Measurements from ENCODE around the gene CTNNBL1. TPM values are rescaled to one million over a fixed set of nuclear protein-coding genes. Genes with fewer than 3 reads are reported as not detected.

Gene CTNNBL1
- total RNA-seq, 2 experiments from 2014 or later = 75.5 to 75.9 TPM

DNA sequence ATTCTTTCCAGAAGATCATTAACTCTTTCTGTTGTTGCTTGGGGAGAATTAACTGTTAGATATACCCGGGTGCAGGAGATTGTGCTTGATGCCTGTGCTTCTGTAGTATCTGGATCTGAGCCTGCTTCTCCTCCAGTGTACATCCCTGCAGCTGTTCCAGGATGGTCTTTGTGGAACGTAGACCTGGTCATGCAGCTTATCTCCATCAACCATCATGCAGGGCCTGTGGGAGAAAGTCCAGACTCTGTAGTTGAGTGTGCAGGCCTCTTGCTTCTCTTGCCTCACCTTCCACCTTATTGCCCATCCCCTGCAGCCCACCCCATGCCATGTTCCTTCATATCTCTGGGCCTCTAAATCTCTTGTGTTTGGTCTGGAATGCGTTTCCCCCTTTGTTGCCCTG lies 133.8 kb downstream of the CTNNBL1 start:
- Mint-ChIP-seq H3K36me3 (ENCODE audit: low read depth) (no peaks in the 10 kb centered on the region), H3K4me3 (no peak overlapping the region), H3K27ac (no peak overlapping the region), H3K27me3 (ENCODE audit: low read depth) (no peaks in the 10 kb centered on the region), H3K9me3 (ENCODE audit: insufficient read depth) (no peaks in the 10 kb centered on the region), H3K4me1 (ENCODE audit: low read depth) (no peaks in the 10 kb centered on the region)
- no peak for ATAC-seq
- DNase-seq = no peak
- ChIA-PET CTCF (no interaction called here), POLR2A (no interaction called here)

DNA sequence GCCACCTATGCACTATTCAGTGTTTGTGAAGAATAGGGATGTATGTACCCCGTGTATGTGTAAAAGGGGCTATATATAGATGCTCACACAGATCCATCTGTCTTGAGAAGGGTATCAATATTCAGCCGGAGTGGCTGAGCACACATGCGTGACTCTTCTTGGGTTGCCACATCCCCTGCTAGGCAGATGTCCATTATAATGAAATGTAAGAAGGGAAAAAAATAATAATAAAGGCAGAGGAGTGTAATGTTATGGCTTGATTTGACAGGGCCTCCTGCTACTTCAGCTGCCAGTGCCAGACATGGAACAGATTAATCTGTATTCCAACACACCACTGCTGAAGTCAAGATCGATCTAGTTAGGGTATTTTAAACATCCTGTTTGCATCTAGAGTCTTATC lies 134.9 kb downstream of the CTNNBL1 start:
- H3K36me3 Mint-ChIP-seq (ENCODE audit: low read depth) = no peaks in the 10 kb centered on the region
- H3K4me3 Mint-ChIP-seq = no peak overlapping the region
- ChIA-PET POLR2A (interaction anchor here (0.9 kb wide), 1 partner anchor 13 kb away, joined by 3 read pairs; no protein-coding TSS in a partner anchor), CTCF (no interaction called here)
- H3K27ac Mint-ChIP-seq = no peak overlapping the region
- H3K9me3 Mint-ChIP-seq (ENCODE audit: insufficient read depth) = no peaks in the 10 kb centered on the region
- H3K27me3 Mint-ChIP-seq (ENCODE audit: low read depth) = no peaks in the 10 kb centered on the region
- no peaks in the 10 kb centered on the region for H3K4me1 Mint-ChIP-seq (ENCODE audit: low read depth)
- no peak for DNase-seq
- ATAC-seq = no peak

DNA sequence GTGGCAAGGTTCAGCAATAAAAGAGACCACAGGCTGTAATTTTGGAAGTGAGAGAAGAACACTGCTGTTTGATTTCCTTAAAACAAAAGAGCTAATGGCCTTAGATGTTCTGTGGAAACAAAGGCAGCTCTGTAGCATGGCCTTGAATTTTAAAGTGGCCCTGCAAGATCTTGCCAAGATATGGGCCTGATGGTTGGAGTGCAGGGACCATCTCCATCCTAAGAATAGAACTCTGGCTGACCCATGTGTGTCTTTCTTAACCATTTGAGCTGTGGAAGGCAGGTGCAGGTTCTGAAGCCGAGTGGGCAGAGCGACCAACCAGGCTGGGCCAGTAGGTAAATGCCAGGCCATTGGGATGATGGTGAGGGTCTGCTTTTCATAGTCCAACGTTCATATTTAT lies 135.3 kb downstream of the CTNNBL1 start:
- ATAC-seq (no peak), DNase-seq (no peak)
- H3K27me3 Mint-ChIP-seq (ENCODE audit: low read depth) = no peaks in the 10 kb centered on the region
- CTCF ChIA-PET = no interaction called here
- H3K4me1 Mint-ChIP-seq (ENCODE audit: low read depth) = no peaks in the 10 kb centered on the region
- no peak overlapping the region for H3K4me3 Mint-ChIP-seq
- no peaks in the 10 kb centered on the region for H3K9me3 Mint-ChIP-seq (ENCODE audit: insufficient read depth)
- POLR2A ChIA-PET = interaction anchor here (0.6 to 0.9 kb wide), 2 partner anchors 12 to 121 kb away, joined by 3 read pairs; no protein-coding TSS in a partner anchor
- no peak overlapping the region for H3K27ac Mint-ChIP-seq
- H3K36me3 Mint-ChIP-seq (ENCODE audit: low read depth) = no peaks in the 10 kb centered on the region

DNA sequence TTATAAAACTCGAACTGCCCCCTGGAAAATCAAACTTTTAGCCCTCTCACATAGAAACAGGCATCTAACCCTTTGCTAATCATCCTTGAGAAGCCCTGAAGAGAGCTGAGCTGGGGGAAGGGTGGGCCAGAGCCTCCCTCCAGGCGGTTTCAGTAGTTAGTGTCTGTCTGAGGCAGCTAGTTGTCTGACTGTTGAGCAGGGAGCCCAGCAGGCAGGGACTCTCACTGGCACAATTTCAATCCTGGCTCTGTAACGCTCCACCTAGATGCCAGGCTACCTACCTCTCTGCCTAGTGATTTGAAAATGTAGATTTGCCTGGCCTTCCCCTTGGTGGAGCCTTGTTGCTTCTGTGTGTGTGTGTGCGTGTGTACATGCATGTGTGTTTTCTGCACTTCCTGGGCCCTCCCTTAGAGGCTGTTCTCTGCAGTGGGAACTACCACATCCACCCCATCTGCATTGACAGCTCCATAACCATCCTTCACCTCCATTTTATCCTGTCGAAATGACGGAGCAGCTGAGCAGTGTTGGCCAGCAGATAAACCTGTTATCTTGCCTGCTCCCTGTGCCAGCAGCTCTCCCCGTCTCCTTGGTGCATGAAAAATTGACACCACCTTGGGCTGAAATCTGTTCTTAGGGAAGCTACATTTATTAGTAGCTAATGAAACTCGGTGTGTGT lies 139.5 kb downstream of the CTNNBL1 start:
- no peaks in the 10 kb centered on the region for H3K36me3 Mint-ChIP-seq (ENCODE audit: low read depth)
- H3K4me3 Mint-ChIP-seq = no peak overlapping the region
- no peak overlapping the region for H3K27ac Mint-ChIP-seq
- ATAC-seq (no peak), DNase-seq (no peak)
- no peaks in the 10 kb centered on the region for H3K27me3 Mint-ChIP-seq (ENCODE audit: low read depth)
- CTCF ChIA-PET = interaction anchor here (1.1 kb wide), 1 partner anchor 15 kb away, joined by 3 read pairs; no protein-coding TSS in a partner anchor
- peaks cover 8% of the 10 kb centered on the region for H3K4me1 Mint-ChIP-seq (ENCODE audit: low read depth)
- H3K9me3 Mint-ChIP-seq (ENCODE audit: insufficient read depth) = no peaks in the 10 kb centered on the region
- POLR2A ChIA-PET = no interaction called here

DNA sequence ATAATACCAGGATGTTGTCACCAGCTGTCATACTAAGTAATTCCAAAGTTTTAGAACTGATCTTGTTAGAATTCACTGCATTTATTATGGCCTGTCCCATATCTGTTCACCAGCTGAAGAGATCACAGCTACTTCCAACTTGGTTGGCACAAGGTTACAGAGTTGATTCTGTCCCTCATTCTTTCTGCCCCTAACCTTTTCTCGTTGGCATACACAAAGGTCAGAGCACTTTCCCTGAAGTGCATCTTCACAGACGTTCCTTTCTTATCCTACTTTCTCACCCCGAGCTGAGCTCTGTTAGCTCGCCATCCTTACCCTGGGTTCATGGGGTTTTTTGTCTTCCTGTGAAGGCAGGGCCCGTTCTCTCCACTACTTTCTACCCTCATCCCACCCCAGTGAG lies 143.1 kb downstream of the CTNNBL1 start:
- H3K4me1 Mint-ChIP-seq (ENCODE audit: low read depth) = peaks cover 8% of the 10 kb centered on the region
- H3K9me3 Mint-ChIP-seq (ENCODE audit: insufficient read depth) = no peaks in the 10 kb centered on the region
- ChIA-PET CTCF (no interaction called here), POLR2A (no interaction called here)
- H3K36me3 Mint-ChIP-seq (ENCODE audit: low read depth) = peaks cover 5% of the 10 kb centered on the region
- no peaks in the 10 kb centered on the region for H3K27me3 Mint-ChIP-seq (ENCODE audit: low read depth)
- DNase-seq = no peak
- ATAC-seq = no peak
- H3K27ac Mint-ChIP-seq = no peak overlapping the region
- H3K4me3 Mint-ChIP-seq = no peak overlapping the region

DNA sequence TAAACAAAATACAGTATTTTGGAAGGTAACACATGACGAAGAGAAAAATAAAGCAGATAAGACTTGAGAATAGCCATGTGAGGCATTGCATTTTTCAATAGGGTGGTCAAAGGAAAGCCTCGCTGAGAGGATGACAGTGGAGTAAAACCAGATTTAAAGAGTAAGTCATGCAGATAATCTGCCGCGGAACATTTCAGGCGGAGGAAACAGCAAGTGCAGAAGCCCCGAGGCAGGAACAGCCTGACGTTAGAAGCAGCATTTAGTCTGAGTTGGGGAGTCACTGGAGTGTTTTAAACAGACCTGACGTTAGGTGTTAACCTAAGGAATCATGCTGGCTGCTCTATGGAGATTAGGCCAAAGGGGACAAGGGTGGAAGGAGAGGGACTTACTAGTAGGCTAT lies 144.1 kb downstream of the CTNNBL1 start:
- no peak overlapping the region for H3K27ac Mint-ChIP-seq
- CTCF ChIA-PET = no interaction called here
- ATAC-seq = no peak

DNA sequence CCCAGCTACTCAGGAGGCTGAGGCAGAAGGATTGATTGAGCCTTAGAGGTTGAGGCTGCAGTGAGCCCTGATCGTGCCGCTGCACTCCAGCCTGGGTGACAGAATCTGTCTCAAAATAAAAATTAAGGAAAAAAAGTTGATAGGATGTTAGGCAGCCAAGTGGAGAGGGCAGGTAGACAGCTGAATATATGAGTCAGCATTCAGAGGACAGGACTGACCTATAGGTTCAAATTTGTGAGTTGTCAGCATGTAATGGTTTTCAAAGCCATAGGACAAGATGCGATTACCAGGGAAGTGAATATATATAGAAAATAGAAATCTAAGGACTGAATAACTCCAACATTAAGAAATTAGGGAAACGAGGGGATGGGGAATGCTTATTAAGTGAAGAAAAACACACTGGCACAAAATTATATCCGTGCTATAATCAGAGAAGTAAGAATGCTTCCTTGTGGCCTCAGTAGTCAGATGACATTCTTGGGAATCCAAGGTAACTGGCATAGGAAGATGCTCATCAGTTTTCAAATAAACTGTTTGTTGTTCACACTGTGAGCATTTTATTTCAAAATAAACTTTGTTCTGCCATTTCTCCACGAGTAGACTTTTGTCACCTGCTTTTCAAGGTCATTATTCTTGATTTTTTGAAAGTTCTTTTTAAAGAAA lies 145.1 kb downstream of the CTNNBL1 start:
- no peak overlapping the region for H3K27ac Mint-ChIP-seq
- peaks cover 8% of the 10 kb centered on the region for H3K4me1 Mint-ChIP-seq (ENCODE audit: low read depth)
- H3K4me3 Mint-ChIP-seq = no peak overlapping the region
- H3K9me3 Mint-ChIP-seq (ENCODE audit: insufficient read depth) = no peaks in the 10 kb centered on the region
- ATAC-seq (no peak), DNase-seq (no peak)
- POLR2A ChIA-PET = no interaction called here
- CTCF ChIA-PET = no interaction called here
- no peaks in the 10 kb centered on the region for H3K27me3 Mint-ChIP-seq (ENCODE audit: low read depth)
- peaks cover 7% of the 10 kb centered on the region for H3K36me3 Mint-ChIP-seq (ENCODE audit: low read depth)

More for the DNA sequence above, 144.1 kb downstream of the CTNNBL1 start:
- Mint-ChIP-seq H3K4me1 (ENCODE audit: low read depth) (peaks cover 8% of the 10 kb centered on the region), H3K36me3 (ENCODE audit: low read depth) (peaks cover 7% of the 10 kb centered on the region), H3K27me3 (ENCODE audit: low read depth) (no peaks in the 10 kb centered on the region), H3K9me3 (ENCODE audit: insufficient read depth) (no peaks in the 10 kb centered on the region), H3K4me3 (no peak overlapping the region)
- no peak for DNase-seq
- POLR2A ChIA-PET = no interaction called here

DNA sequence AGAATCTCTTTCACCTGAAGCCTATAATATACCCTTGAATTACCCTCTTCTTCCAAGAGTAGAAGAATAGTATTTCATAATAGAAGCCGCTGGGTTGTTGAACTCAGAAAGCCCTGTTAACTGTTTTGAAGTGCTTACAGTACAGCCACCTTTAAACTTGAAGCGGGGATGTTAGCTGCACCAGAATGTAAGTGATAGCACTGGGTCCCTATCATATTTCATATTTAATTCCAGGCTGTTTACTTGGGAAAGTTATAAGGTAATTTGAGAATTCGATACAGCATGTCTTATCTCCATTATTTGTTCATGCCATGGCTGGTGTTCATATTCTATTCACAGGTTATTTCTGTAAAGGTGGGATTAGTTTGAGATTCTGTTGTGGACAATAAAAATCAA lies 145.6 kb downstream of the CTNNBL1 start:
- H3K27ac Mint-ChIP-seq = no peak overlapping the region
- H3K36me3 Mint-ChIP-seq (ENCODE audit: low read depth) = peaks cover 7% of the 10 kb centered on the region
- H3K4me1 Mint-ChIP-seq (ENCODE audit: low read depth) = peaks cover 8% of the 10 kb centered on the region
- H3K9me3 Mint-ChIP-seq (ENCODE audit: insufficient read depth) = no peaks in the 10 kb centered on the region
- ChIA-PET CTCF (no interaction called here), POLR2A (no interaction called here)
- no peak for DNase-seq
- H3K4me3 Mint-ChIP-seq = no peak overlapping the region
- no peak for ATAC-seq
- H3K27me3 Mint-ChIP-seq (ENCODE audit: low read depth) = no peaks in the 10 kb centered on the region

DNA sequence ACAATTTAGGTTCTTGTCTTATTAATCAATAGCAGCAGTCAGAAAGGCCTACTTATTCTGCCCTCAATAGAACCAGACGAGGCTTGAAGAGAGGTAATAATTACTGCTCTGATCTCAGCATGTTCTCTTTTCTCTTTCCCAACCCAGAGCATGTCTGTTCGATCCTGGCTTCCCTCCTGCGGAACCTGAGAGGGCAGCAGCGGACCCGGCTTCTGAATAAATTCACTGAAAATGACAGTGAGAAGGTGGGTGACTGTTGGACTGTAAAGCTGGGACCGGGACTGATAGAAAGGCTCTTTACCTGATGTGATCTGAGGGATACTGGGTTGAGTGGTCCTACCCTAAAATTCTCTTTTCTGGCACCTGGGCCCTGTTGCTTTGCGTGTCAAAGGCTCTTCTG lies 146.1 kb downstream of the CTNNBL1 start:
- H3K4me3 Mint-ChIP-seq = no peak overlapping the region
- CTCF ChIA-PET = no interaction called here
- H3K36me3 Mint-ChIP-seq (ENCODE audit: low read depth) = peaks cover 7% of the 10 kb centered on the region
- no peak for ATAC-seq
- H3K4me1 Mint-ChIP-seq (ENCODE audit: low read depth) = peaks cover 8% of the 10 kb centered on the region
- no peak for DNase-seq
- H3K27ac Mint-ChIP-seq = no peak overlapping the region
- no peaks in the 10 kb centered on the region for H3K27me3 Mint-ChIP-seq (ENCODE audit: low read depth)
- POLR2A ChIA-PET = no interaction called here
- H3K9me3 Mint-ChIP-seq (ENCODE audit: insufficient read depth) = no peaks in the 10 kb centered on the region

DNA sequence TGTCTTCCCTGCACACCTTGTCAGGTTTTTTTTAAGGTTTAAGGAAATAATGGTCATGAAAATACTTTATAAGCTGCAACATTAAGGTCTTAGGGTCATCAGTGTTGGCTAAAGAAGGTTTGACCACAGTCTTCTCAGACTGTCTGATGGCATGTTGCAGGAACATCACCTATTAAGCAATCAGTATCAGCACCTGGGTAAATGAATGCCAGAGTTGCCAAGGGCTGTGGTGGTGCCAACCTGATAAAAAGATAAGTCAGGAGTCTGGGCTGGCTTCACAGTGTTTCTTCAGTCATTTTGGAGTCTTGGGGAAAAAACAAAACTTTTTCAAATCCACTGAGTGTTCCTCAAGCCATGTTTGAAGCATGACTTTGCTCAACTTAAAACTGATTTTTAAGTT lies 147.6 kb downstream of the CTNNBL1 start:
- H3K4me3 Mint-ChIP-seq = no peak overlapping the region
- H3K36me3 Mint-ChIP-seq (ENCODE audit: low read depth) = peaks cover 7% of the 10 kb centered on the region
- DNase-seq (no peak), ATAC-seq (no peak)
- no peak overlapping the region for H3K27ac Mint-ChIP-seq
- ChIA-PET POLR2A (interaction anchor here (1.1 kb wide), 1 partner anchor 12 kb away, joined by 3 read pairs; no protein-coding TSS in a partner anchor), CTCF (interaction anchor here (0.6 kb wide), 1 partner anchor 1359 kb away, joined by 3 read pairs; no protein-coding TSS in a partner anchor)
- no peaks in the 10 kb centered on the region for H3K27me3 Mint-ChIP-seq (ENCODE audit: low read depth)
- H3K4me1 Mint-ChIP-seq (ENCODE audit: low read depth) = peaks cover 4% of the 10 kb centered on the region
- H3K9me3 Mint-ChIP-seq (ENCODE audit: insufficient read depth) = no peaks in the 10 kb centered on the region

DNA sequence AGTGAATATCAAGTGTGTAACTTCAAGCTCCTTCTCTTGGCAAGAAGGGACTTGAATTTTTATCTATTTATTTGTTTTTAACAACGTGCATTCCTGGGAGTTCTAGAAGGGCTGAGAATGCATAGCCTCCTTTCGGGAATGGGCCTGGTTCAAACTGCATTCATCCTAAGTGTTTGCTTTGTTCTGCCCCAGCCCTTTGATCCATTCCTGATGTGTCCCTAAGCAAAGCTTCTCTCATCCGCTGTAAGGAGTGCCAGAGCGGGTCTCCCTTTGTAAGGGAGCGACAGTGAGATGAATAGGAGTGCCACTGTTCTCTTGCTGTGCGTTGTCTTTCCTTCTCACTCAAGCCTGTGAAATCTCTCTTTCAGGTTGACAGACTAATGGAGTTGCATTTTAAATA lies 148.1 kb downstream of the CTNNBL1 start:
- no peak for DNase-seq
- no peaks in the 10 kb centered on the region for H3K27me3 Mint-ChIP-seq (ENCODE audit: low read depth)
- no peak overlapping the region for H3K4me3 Mint-ChIP-seq
- ATAC-seq = no peak
- H3K27ac Mint-ChIP-seq = no peak overlapping the region
- H3K9me3 Mint-ChIP-seq (ENCODE audit: insufficient read depth) = no peaks in the 10 kb centered on the region
- POLR2A ChIA-PET = interaction anchor here (1.1 kb wide), 1 partner anchor 13 kb away, joined by 3 read pairs; no protein-coding TSS in a partner anchor
- CTCF ChIA-PET = no interaction called here
- peaks cover 7% of the 10 kb centered on the region for H3K36me3 Mint-ChIP-seq (ENCODE audit: low read depth)
- H3K4me1 Mint-ChIP-seq (ENCODE audit: low read depth) = no peaks in the 10 kb centered on the region

DNA sequence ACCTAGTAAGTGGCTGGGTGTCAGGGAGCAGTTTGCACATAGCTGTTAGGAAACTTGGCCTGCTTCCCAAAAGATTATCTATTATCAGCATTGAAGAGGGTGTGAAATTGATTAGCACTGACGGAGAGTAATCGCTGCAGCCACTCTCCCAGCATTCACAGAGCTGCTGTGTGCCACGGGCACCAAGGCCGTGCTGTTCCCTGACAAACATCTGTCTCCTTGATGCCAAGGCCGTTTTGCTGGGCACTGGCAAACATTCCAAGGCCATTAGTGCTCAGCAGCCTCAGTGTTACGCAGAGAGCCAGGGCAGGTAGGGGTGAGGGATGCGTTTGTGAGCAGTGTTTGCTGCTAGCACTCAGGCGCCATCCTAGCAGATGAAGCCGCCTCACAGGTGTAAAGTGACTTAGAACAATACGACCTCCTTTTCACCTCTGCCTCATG lies 151.4 kb downstream of the CTNNBL1 start:
- CTCF ChIA-PET = no interaction called here
- Mint-ChIP-seq H3K9me3 (ENCODE audit: insufficient read depth) (no peaks in the 10 kb centered on the region), H3K27ac (no peak overlapping the region), H3K36me3 (ENCODE audit: low read depth) (peaks cover 7% of the 10 kb centered on the region), H3K4me1 (ENCODE audit: low read depth) (no peaks in the 10 kb centered on the region), H3K4me3 (no peak overlapping the region), H3K27me3 (ENCODE audit: low read depth) (no peaks in the 10 kb centered on the region)
- POLR2A ChIA-PET = no interaction called here
- ATAC-seq (no peak), DNase-seq (no peak)

Data from activated CD8-positive, alpha-beta T cell treated with anti-CD3 and anti-CD28 coated beads, Interleukin-2, amount 10 ng/mL, durations not matched to agents 7 days and 5 days (primary cell).